OCI-LY1 (cell line): ENCODE results near the gene TSC22D4.
"Not testable (repeated sequence)": the region's sequence is repeated elsewhere in the genome, so short reads cannot be mapped to it uniquely, and the experiment has no call there.

Experiments
- H2AFZ ChIP-seq: fragments of 200-600 bp; sonication (generic), shearing (Covaris generic); 2 replicates; pipeline ENCODE4 v1.6.0; 2014; ENCODE audit warnings: antibody characterized with exemption, mild to moderate bottlenecking, low read length
- H3F3A ChIP-seq: fragments of 200-600 bp; sonication (generic), shearing (Covaris generic); 2 replicates; pipeline ENCODE4 v1.6.0; 2014; ENCODE audit warnings: mild to moderate bottlenecking, antibody characterized with exemption, low read length, moderate library complexity; ENCODE audit not compliant: insufficient read depth
- H3K27ac ChIP-seq: fragments of 200-600 bp; sonication (generic); 2 replicates; pipeline ENCODE4 v1.5.1; 2014; ENCODE audit warnings: low read length, mixed run types, mild to moderate bottlenecking, low read depth; ENCODE audit not compliant: poor library complexity, severe bottlenecking
- H3K27me3 ChIP-seq: fragments of 200-600 bp; sonication (generic); 2 replicates; pipeline ENCODE4 v1.6.0; 2014; ENCODE audit warnings: antibody characterized with exemption, mild to moderate bottlenecking, low read length, moderate library complexity; ENCODE audit not compliant: insufficient read depth
- H3K36me3 ChIP-seq: fragments of 200-600 bp; sonication (generic); 2 replicates; pipeline ENCODE4 v1.6.1; 2014; ENCODE audit warnings: mild to moderate bottlenecking, antibody characterized with exemption, low read length, moderate library complexity, mixed read lengths; ENCODE audit not compliant: insufficient read depth
- H3K4me1 ChIP-seq: fragments of 200-600 bp; sonication (generic); 2 replicates; pipeline ENCODE4 v1.5.1; 2014; ENCODE audit warnings: mild to moderate bottlenecking, low read length, moderate library complexity; ENCODE audit not compliant: insufficient read depth, severe bottlenecking
- H3K4me2 ChIP-seq: fragments of 200-600 bp; sonication (generic), shearing (Covaris generic); 2 replicates; pipeline ENCODE4 v1.6.1; 2014; ENCODE audit warnings: low read length
- H3K4me3 ChIP-seq: fragments of 200-600 bp; sonication (generic); 2 replicates; pipeline ENCODE4 v1.5.1; 2014; ENCODE audit warnings: low read length, low read depth, mild to moderate bottlenecking, mixed read lengths; ENCODE audit not compliant: poor library complexity, severe bottlenecking
- H3K79me2 ChIP-seq: fragments of 200-600 bp; shearing (Covaris generic); 2 replicates; pipeline ENCODE4 v1.6.1; 2016; ENCODE audit warnings: mixed run types, low read length, mixed read lengths; ENCODE audit not compliant: insufficient read depth
- H3K9ac ChIP-seq: fragments of 200-600 bp; sonication (generic), shearing (Covaris generic); 2 replicates; pipeline ENCODE4 v1.6.1; 2014; ENCODE audit warnings: mild to moderate bottlenecking, low read length, mixed read lengths
- H3K9me2 ChIP-seq: fragments of 200-600 bp; sonication (generic), shearing (Covaris generic); 2 replicates; pipeline ENCODE4 v1.6.1; 2014; ENCODE audit warnings: low read depth, mild to moderate bottlenecking, low read length, mixed read lengths
- H3K9me3 ChIP-seq: fragments of 200-600 bp; shearing (Covaris generic); 2 replicates; pipeline ENCODE4 v1.6.1; 2014; ENCODE audit warnings: low read length, mixed read lengths
- H4K20me1 ChIP-seq: fragments of 200-600 bp; sonication (generic), shearing (Covaris generic); 2 replicates; pipeline ENCODE4 v1.6.0; 2016; ENCODE audit warnings: mild to moderate bottlenecking, low read length; ENCODE audit not compliant: insufficient read depth
- EZH2 ChIP-seq: fragments of 200-600 bp; sonication (generic), shearing (Covaris generic); IDR thresholded peaks from 2 replicates; pipeline ENCODE4 v1.8.0; 2017; ENCODE audit warnings: borderline replicate concordance, mixed run types, mild to moderate bottlenecking, antibody characterized with exemption, low read length, moderate library complexity, mixed read lengths
- TF ChIP-seq, protein P1 (sequence below): fragments of 200-600 bp; sonication (generic), shearing (Covaris generic); IDR thresholded peaks from 2 replicates; pipeline ENCODE4 v1.5.1; 2017; ENCODE audit warnings: mild to moderate bottlenecking, antibody characterized with exemption, low read length, moderate library complexity, mixed read lengths

Gene TSC22D4

GRCh38 chr7:100504887-100505611, 26.0 kb upstream of the TSC22D4 start:
- Histone ChIP-seq H3K9me3 (no peaks in the 10 kb centered on the region), H4K20me1 (no peaks in the 10 kb centered on the region), H3K36me3 (no peaks in the 10 kb centered on the region), H3K9ac (no peak overlapping the region), H3K27me3 (peaks cover 12% of the 10 kb centered on the region), H2AFZ (no peak overlapping the region), H3K4me2 (no peak overlapping the region), H3F3A (0 out of 2 replicates have a peak, but pooled peaks cover 4% of the 10 kb centered on the region), H3K9me2 (no peaks in the 10 kb centered on the region), H3K27ac (no peak overlapping the region), H3K4me3 (no peak overlapping the region), H3K4me1 (no peaks in the 10 kb centered on the region), H3K79me2 (no peaks in the 10 kb centered on the region)
- no peak for TF ChIP-seq EZH2
- TF ChIP-seq, protein P1, sequence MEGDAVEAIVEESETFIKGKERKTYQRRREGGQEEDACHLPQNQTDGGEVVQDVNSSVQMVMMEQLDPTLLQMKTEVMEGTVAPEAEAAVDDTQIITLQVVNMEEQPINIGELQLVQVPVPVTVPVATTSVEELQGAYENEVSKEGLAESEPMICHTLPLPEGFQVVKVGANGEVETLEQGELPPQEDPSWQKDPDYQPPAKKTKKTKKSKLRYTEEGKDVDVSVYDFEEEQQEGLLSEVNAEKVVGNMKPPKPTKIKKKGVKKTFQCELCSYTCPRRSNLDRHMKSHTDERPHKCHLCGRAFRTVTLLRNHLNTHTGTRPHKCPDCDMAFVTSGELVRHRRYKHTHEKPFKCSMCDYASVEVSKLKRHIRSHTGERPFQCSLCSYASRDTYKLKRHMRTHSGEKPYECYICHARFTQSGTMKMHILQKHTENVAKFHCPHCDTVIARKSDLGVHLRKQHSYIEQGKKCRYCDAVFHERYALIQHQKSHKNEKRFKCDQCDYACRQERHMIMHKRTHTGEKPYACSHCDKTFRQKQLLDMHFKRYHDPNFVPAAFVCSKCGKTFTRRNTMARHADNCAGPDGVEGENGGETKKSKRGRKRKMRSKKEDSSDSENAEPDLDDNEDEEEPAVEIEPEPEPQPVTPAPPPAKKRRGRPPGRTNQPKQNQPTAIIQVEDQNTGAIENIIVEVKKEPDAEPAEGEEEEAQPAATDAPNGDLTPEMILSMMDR: no peak

GRCh38 chr7:100504031-100504430, 25.0 kb upstream of the TSC22D4 start:
- not testable (repeated sequence) for H3F3A ChIP-seq, H3K9me3 ChIP-seq, H3K27ac ChIP-seq, H3K79me2 ChIP-seq, H3K4me2 ChIP-seq, H4K20me1 ChIP-seq, H3K4me1 ChIP-seq, H3K4me3 ChIP-seq, H3K36me3 ChIP-seq, H3K9ac ChIP-seq, H2AFZ ChIP-seq, H3K9me2 ChIP-seq
- peaks cover 12% of the 10 kb centered on the region for H3K27me3 ChIP-seq

- not testable (repeated sequence) for H2AFZ ChIP-seq, H3F3A ChIP-seq, H3K9me2 ChIP-seq, H4K20me1 ChIP-seq, H3K4me1 ChIP-seq, H3K4me3 ChIP-seq, H3K79me2 ChIP-seq, H3K36me3 ChIP-seq, H3K9me3 ChIP-seq, H3K9ac ChIP-seq, H3K27ac ChIP-seq, H3K4me2 ChIP-seq
- peaks cover 12% of the 10 kb centered on the region; the same call in 1 of the 2 replicates for H3K27me3 ChIP-seq
Measured at GRCh38 chr7:100500743-100501142, 21.7 kb upstream of the TSC22D4 start.

DNA sequence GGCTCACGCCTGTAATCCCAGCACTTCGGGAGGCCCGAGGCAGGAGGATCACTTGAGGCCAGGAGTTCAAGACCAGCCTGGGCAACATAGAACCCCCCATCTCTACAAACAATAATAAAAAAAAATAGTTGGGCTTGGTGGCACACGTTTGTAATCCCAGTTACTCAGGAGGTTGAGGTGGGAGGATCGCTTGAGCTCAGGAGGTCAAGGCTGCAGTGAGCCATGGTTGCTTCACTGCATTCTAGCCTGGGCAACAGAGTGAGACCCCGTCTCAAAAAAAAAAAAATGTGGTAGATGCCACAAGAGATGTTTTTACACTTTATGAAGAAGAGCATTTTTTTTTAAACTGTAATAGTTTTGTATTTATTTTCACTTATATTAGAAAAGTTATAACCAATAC, 17.5 kb upstream of the TSC22D4 start:
- 0 out of 2 replicates have a peak, but pooled peaks cover 4% of the 10 kb centered on the region for H3F3A ChIP-seq
- no peak overlapping the region for H3K4me3 ChIP-seq
- H3K9me3 ChIP-seq: no peaks in the 10 kb centered on the region
- TF ChIP-seq, protein P1: no peak
- TF ChIP-seq EZH2: no peak
- no peak overlapping the region for H3K27ac ChIP-seq
- H3K36me3 ChIP-seq: no peaks in the 10 kb centered on the region
- H3K79me2 ChIP-seq: no peaks in the 10 kb centered on the region
- H3K4me1 ChIP-seq: no peaks in the 10 kb centered on the region
- H3K9me2 ChIP-seq: no peaks in the 10 kb centered on the region
- H2AFZ ChIP-seq: no peak overlapping the region
- no peak overlapping the region for H3K9ac ChIP-seq
- peaks cover 10% of the 10 kb centered on the region; the same call in 1 of the 2 replicates for H3K27me3 ChIP-seq
- no peak overlapping the region for H3K4me2 ChIP-seq
- H4K20me1 ChIP-seq: no peaks in the 10 kb centered on the region
